ENCODE measurements around the gene LRRC28. TPM values are rescaled to one million over a fixed set of nuclear protein-coding genes. Genes with fewer than 3 reads are reported as not detected.

Gene LRRC28
- total RNA-seq, 2 experiments from 2014 or later = 12.5 to 14.4 TPM

DNA sequence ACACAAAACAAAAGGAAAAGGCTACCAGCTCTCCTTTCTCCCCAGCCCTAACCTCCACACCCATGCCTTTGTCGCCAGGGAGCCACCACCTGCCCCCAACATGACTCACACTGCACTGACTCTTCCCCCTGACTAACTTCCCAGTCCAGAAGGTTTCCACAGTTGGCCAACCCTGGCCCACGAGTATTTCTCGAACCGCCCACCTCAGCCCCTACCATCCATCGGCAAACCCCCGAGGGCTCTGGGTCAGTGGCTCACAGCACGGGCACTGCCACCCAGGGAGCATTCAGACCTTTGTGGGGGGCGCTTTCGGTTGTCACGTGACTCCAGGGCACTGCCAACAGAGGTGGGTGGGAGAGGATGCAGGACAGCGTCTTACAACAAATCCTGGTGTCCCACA lies 152.3 kb downstream of the LRRC28 start:
- POLR2A ChIA-PET = no interaction called here
- intact Hi-C loops (cut with DNase I, micrococcal nuclease) = no loop called here
- Histone ChIP-seq H3K4me3 (ENCODE audit: low read length) (no peak overlapping the region), H3K27me3 (ENCODE audit: control insufficient read depth in 1 of 2, insufficient read depth in 2 of 2, low read length in 2 of 2) (no peaks in the 10 kb centered on the region), H3K4me1 (ENCODE audit: insufficient read depth, low read length) (peaks cover 12% of the 10 kb centered on the region), H3K36me3 (ENCODE audit: insufficient read depth, low read length) (no peaks in the 10 kb centered on the region), H3K27ac (ENCODE audit: low read depth in 1 of 2, low read length in 2 of 2) (no peak overlapping the region), H3K9me3 (ENCODE audit: control insufficient read depth in 1 of 2, insufficient read depth in 1 of 2, low read length in 2 of 2) (no peaks in the 10 kb centered on the region)
- Mint-ChIP-seq H3K4me3 (no peak overlapping the region), H3K27me3 (no peaks in the 10 kb centered on the region), H3K27ac (no peak overlapping the region), H3K36me3 (ENCODE audit: low read depth) (no peaks in the 10 kb centered on the region), H3K9me3 (no peaks in the 10 kb centered on the region), H3K4me1 (ENCODE audit: low read depth) (peaks cover 10% of the 10 kb centered on the region)
- CTCF ChIA-PET = no interaction called here
- ATAC-seq (ENCODE audit: poor library complexity) (no peak), DNase-seq (peak in 1 of 14 experiments; percentile 18)
- TF ChIP-seq, protein P1, sequence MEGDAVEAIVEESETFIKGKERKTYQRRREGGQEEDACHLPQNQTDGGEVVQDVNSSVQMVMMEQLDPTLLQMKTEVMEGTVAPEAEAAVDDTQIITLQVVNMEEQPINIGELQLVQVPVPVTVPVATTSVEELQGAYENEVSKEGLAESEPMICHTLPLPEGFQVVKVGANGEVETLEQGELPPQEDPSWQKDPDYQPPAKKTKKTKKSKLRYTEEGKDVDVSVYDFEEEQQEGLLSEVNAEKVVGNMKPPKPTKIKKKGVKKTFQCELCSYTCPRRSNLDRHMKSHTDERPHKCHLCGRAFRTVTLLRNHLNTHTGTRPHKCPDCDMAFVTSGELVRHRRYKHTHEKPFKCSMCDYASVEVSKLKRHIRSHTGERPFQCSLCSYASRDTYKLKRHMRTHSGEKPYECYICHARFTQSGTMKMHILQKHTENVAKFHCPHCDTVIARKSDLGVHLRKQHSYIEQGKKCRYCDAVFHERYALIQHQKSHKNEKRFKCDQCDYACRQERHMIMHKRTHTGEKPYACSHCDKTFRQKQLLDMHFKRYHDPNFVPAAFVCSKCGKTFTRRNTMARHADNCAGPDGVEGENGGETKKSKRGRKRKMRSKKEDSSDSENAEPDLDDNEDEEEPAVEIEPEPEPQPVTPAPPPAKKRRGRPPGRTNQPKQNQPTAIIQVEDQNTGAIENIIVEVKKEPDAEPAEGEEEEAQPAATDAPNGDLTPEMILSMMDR (IDR thresholded peaks at IDR 0.05) = no peak

DNA sequence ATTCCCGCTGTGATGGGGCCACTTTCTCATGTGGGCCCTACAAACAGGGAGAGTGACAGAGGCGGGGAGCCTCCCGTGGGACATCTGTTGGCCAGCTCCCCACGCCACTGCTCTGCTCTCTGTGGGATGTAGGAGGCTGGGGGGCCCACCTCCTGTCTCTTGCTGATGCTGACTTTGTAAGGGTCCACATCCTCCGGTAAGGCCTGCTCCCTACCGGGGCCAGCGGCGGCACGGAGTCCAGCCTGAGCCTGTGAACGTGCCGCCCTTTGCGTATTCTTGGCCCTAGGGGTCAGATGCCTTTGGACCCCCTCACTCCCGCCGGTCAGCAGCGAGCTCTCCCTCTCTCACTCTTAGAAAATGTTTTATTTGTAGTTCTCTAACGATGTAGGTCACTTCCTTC lies 153.2 kb downstream of the LRRC28 start:
- peaks cover 18% of the 10 kb centered on the region for H3K4me1 ChIP-seq (ENCODE audit: insufficient read depth, low read length)
- Mint-ChIP-seq H3K36me3 (ENCODE audit: low read depth) (no peaks in the 10 kb centered on the region), H3K27me3 (no peaks in the 10 kb centered on the region), H3K27ac (no peak overlapping the region), H3K4me3 (no peak overlapping the region), H3K4me1 (ENCODE audit: low read depth) (peaks cover 14% of the 10 kb centered on the region), H3K9me3 (no peaks in the 10 kb centered on the region)
- CTCF ChIA-PET = no interaction called here
- no peaks in the 10 kb centered on the region for H3K36me3 ChIP-seq (ENCODE audit: insufficient read depth, low read length)
- DNase-seq (no peak), ATAC-seq (ENCODE audit: poor library complexity) (no peak)
- H3K4me3 ChIP-seq (ENCODE audit: low read length) = no peak overlapping the region
- H3K9me3 ChIP-seq (ENCODE audit: control insufficient read depth in 1 of 2, insufficient read depth in 1 of 2, low read length in 2 of 2) = no peaks in the 10 kb centered on the region
- TF ChIP-seq, protein P1 (IDR thresholded peaks at IDR 0.05) = no peak
- POLR2A ChIA-PET = no interaction called here
- intact Hi-C loops (cut with DNase I, micrococcal nuclease) = no loop called here
- H3K27me3 ChIP-seq (ENCODE audit: control insufficient read depth in 1 of 2, insufficient read depth in 2 of 2, low read length in 2 of 2) = no peaks in the 10 kb centered on the region
- H3K27ac ChIP-seq (ENCODE audit: low read depth in 1 of 2, low read length in 2 of 2) = no peak overlapping the region

DNA sequence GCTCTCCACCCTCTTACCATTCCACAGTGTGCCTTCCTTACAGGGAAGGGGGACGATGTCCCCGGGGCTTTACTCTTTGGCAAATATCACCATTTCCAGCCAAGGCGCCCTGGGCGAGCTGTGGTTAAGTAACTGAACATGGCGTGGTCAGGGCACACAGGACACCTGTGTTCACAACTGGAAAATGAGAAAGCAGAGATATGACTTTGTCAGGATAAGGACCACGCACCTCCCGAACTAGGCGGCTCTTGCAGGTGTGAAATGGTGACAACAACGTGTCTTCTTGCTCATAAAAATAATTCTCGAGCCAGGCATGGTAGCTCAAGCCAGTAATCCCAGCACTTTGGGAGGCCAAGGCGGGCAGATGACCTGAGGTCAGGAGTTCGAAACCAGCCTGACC lies 154.8 kb downstream of the LRRC28 start:
- H3K4me1 ChIP-seq (ENCODE audit: insufficient read depth, low read length) = peaks cover 18% of the 10 kb centered on the region
- TF ChIP-seq, protein P1 (IDR thresholded peaks at IDR 0.05) = no peak
- DNase-seq (no peak), ATAC-seq (ENCODE audit: poor library complexity) (no peak)
- no peaks in the 10 kb centered on the region for H3K27me3 ChIP-seq (ENCODE audit: control insufficient read depth in 1 of 2, insufficient read depth in 2 of 2, low read length in 2 of 2)
- H3K27ac ChIP-seq (ENCODE audit: low read depth in 1 of 2, low read length in 2 of 2) = no peak overlapping the region
- Mint-ChIP-seq H3K4me1 (ENCODE audit: low read depth) (peaks cover 14% of the 10 kb centered on the region), H3K4me3 (no peak overlapping the region), H3K27me3 (no peaks in the 10 kb centered on the region), H3K9me3 (no peaks in the 10 kb centered on the region), H3K36me3 (ENCODE audit: low read depth) (no peaks in the 10 kb centered on the region), H3K27ac (no peak overlapping the region)
- H3K9me3 ChIP-seq (ENCODE audit: control insufficient read depth in 1 of 2, insufficient read depth in 1 of 2, low read length in 2 of 2) = no peaks in the 10 kb centered on the region
- POLR2A ChIA-PET = interaction anchor here (0.9 kb wide), 1 partner anchor 161 kb away, joined by 3 read pairs; no protein-coding TSS in a partner anchor
- intact Hi-C loops (cut with DNase I, micrococcal nuclease) = loop anchor here in 1 of 2 experiments (5.0 kb wide), 1 partner anchor 296 kb away; no protein-coding TSS in a partner anchor
- CTCF ChIA-PET = no interaction called here
- no peaks in the 10 kb centered on the region for H3K36me3 ChIP-seq (ENCODE audit: insufficient read depth, low read length)
- H3K4me3 ChIP-seq (ENCODE audit: low read length) = no peak overlapping the region
